MG63 (cell line): ENCODE data around the gene REEP2. TPM values are rescaled to one million over a fixed set of nuclear protein-coding genes. Genes with fewer than 3 reads are reported as not detected.
"Not testable (repeated sequence)": the region's sequence is repeated elsewhere in the genome, so short reads cannot be mapped to it uniquely, and the experiment has no call there.

Experiments used
- DNase-seq: peaks from one replicate; pipeline ENCODE4 v3.0.0-alpha.2; 2020
- H3K27me3 ChIP-seq: fragments of 250-450 bp; sonication (Bioruptor Pico); 2 replicates; pipeline ENCODE4 v1.5.1; 2020; ENCODE audit warnings: mild to moderate bottlenecking, moderate library complexity
- H3K36me3 ChIP-seq: fragments of 250-450 bp; sonication (Bioruptor Pico); 2 replicates; pipeline ENCODE4 v1.5.1; 2020; ENCODE audit warnings: mild to moderate bottlenecking, moderate library complexity
- H3K4me3 ChIP-seq: fragments of 250-450 bp; sonication (Bioruptor Pico); 2 replicates; pipeline ENCODE4 v1.5.1; 2020; ENCODE audit warnings: mild to moderate bottlenecking, moderate library complexity
- H3K9me3 ChIP-seq: fragments of 250-450 bp; sonication (Bioruptor Pico); 2 replicates; pipeline ENCODE4 v1.5.1; 2020; ENCODE audit warnings: mild to moderate bottlenecking, moderate library complexity
- total RNA-seq: library from RNA; depleted of rRNA; stranded (reverse); fragments of >200 nt; shearing (Covaris generic); gene quantifications from 2 replicates; pipeline ENCODE4 v1.2.3, GENCODE V29; 2014; ENCODE audit warnings: low replicate concordance; rRNA removed

REEP2 gene, protein sequence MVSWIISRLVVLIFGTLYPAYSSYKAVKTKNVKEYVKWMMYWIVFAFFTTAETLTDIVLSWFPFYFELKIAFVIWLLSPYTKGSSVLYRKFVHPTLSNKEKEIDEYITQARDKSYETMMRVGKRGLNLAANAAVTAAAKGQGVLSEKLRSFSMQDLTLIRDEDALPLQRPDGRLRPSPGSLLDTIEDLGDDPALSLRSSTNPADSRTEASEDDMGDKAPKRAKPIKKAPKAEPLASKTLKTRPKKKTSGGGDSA
- total RNA-seq, result 1.4 and 1.8 TPM in 2 replicates

DNA sequence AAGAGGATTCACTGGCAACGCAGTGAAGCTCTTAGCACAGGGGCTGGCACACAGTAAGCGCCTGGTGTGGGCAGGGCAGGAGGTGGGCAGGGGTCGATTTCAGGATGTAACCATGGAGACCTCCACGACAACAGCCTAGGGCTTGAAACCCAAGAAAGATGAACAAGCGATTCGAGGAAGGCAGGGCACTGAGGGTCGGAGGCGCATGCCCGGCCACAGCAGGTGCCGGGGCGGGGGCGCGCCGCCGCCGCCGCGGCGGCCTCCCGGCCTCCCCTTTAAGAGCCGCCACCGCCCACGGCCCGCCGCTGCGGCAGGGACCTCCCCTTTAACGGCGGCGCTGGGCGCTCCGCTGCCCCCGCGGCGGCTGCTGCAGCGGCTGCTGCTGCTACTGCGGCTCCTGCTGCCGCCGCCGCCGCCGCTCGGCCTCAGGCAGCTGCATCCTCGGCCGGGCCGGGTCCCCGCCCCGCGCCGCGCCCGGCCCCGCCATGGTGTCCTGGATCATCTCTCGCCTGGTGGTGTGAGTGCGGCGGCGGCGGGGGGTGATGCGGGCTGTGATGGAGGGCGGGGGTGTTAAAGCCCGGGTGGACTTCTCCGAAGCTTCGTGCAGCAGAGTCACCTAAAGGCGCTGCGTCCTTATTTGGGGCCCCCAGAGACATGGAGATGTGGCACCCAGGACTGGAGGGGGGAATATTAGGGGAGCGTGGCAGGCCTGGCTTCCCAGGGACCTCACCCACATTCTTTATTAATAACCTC lies at the start of gene REEP2:
Gene REEP2, plus strand, starts transcription at position 334 of the 753 bp plus-strand sequence. Its CDS starts 152 bp downstream, at position 486.
- Histone ChIP-seq H3K27me3 (no peaks in the 10 kb centered on the region), H3K4me3 (peak within 1 kb of the TSS; percentile 46), H3K9me3 (no peaks in the 10 kb centered on the region), H3K36me3 (peaks cover 30% of the 10 kb centered on the region)
- DNase-seq, result peak; percentile 72

DNA sequence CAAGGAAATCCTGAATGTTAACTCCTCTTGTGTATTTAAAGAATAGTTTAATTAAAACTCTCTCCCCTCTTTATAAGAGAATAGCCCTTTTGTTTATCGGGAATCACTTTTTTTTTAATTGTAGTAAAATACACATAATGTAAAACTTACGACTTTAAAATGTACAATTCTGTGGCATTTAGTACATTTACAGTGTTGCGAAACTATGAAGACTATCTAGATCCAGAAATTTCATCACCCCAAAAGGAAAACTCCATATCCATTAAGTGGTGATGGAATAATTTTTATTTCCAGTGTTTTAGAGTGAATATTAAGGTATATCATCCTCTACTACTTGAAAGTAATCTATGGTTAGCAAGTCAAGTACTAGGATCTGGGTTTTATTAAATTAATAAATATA lies 49.5 kb upstream of the REEP2 start:
- Histone ChIP-seq H3K9me3 (no peaks in the 10 kb centered on the region), H3K27me3 (no peaks in the 10 kb centered on the region), H3K4me3 (no peak overlapping the region), H3K36me3 (peaks cover 76% of the 10 kb centered on the region)
- DNase-seq, result no peak

DNA sequence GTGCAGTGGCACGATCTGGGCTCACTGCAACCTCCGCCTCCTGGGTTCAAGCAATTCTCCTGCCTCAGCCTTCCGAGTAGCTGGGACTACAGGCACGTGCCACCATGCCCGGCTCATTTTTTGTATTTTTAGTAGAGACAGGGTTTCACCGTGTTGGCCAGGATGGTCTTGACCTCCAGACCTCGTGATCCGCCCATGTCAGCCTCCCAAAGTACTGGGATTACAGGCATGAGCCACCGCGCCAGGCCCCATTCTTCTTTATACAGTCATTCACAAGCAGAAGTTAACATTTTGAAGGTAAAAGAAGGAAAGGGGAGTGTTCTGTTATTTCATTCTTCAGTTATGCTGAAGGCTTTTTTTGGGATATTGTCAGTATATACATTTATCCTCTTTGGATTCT lies 48.9 kb upstream of the REEP2 start:
- not testable (repeated sequence) for H3K27me3 ChIP-seq, DNase-seq, H3K9me3 ChIP-seq, H3K4me3 ChIP-seq
- peaks cover 82% of the 10 kb centered on the region for H3K36me3 ChIP-seq

DNA sequence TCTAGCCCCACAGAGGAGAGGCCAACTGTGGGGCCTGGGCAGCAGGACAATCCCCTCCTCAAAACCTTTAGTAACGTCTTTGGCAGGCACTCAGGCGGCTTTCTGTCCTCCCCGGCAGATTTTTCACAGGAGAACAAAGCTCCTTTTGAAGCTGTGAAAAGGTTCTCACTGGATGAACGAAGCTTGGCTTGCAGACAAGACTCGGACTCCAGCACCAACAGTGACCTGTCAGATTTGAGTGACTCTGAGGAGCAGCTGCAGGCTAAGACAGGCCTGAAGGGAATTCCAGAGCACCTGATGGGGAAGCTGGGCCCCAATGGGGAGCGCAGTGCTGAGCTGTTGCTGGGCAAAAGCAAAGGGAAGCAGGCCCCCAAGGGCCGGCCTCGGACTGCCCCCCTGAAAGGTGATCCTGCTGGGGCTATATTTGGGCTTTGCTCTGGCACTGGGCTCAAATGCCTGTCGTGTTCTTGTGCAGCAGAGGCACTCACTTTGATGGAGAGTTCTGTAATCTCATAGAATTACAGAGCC lies 46.9 kb upstream of the REEP2 start:
- Histone ChIP-seq H3K9me3 (no peaks in the 10 kb centered on the region), H3K36me3 (peaks cover 81% of the 10 kb centered on the region), H3K27me3 (no peaks in the 10 kb centered on the region), H3K4me3 (no peak overlapping the region)
- DNase-seq, result no peak

DNA sequence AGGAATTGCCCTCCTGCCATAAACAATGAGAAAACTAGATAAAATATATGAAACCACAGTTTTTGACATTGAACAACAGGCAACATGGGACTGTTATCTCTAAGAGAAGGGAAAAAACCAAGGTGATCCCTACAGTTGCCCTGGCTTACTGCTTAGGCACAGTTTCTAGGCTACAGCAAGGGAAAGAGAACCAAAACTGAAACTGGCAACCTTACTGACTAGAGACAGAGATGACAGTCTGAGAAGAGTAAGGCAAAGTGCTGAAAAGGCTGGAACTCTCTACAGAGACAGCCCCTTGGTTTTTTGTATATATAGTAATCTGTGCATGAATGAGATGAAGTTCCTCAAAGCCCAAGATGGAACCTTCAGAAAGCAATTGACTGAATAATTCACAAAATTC lies 36.2 kb upstream of the REEP2 start:
- no peak for DNase-seq
- H3K27me3 ChIP-seq, result no peaks in the 10 kb centered on the region
- H3K36me3 ChIP-seq, result peaks cover 57% of the 10 kb centered on the region
- no peaks in the 10 kb centered on the region for H3K9me3 ChIP-seq
- H3K4me3 ChIP-seq, result no peak overlapping the region

DNA sequence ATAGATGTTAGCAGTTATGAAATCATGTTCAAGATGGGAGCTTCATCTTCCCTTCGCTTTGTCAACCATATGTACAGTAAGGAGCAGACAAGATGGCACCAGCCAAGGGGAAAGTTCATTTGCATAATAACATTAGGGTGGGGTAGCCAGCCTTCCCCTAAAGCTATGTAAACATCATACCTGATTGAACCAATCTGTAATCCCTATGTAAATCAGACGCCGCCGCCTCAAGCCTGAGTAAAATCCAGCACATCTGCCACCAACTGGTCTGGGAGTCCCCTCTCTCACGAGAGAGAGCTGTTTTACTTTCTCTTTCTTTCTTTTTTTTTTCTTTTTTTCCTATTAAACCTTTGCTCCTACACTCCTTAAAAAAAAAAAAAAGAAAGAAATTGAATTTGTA lies 30.8 kb upstream of the REEP2 start:
- DNase-seq, result no peak
- Histone ChIP-seq H3K4me3 (no peak overlapping the region), H3K27me3 (no peaks in the 10 kb centered on the region), H3K36me3 (peaks cover 59% of the 10 kb centered on the region), H3K9me3 (no peaks in the 10 kb centered on the region)

DNA sequence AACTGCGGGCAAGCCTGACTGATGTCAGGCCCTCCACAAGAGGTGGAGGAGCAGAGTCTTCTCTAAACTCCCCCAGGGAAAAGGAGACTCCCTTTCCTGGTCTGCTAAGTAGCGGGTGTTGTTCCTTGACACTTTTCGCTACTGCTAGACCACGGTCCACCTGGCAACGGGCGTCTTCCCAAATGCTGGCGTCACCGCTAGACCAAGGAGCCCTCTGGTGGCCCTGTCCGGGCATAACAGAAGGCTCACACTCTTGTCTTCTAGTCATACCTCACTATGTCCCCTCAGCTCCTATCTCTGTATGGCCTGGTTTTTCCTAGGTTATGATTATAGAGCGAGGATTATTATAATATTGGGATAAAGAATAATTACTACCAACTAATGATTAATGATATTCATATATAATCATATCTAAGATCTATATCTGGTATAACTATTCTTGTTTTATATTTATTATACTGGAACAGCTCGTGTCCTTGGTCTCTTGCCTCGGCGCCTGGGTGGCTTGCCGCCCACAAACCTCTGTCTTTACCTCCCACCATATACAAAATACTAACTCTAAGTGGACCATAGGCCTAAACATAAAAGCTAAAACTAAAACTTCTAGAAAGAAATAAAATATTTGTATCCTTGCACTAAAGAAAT lies 27.7 kb upstream of the REEP2 start:
- peaks cover 72% of the 10 kb centered on the region for H3K36me3 ChIP-seq
- peak; percentile 48 for DNase-seq
- H3K4me3 ChIP-seq, result not testable (repeated sequence)

DNA sequence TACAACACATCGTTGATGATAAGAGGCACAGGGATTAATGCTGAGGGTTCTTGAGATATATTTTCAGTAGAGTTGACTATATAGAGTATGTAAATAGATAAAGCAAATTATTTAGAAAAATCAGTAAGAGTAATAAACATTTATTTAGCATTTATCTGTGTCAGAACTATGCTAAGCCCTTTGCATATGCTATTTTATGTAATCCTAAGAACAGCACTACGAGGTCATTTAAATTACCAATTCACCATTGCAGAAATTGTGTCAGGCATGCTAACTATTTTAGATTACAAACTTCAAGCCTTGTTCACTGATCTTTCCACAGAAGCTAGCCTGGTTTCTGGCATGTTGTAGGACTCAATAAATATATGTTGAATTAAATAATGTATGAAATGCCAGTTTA lies 20.4 kb upstream of the REEP2 start:
- Histone ChIP-seq H3K4me3 (no peak overlapping the region), H3K36me3 (peaks cover 81% of the 10 kb centered on the region), H3K9me3 (no peaks in the 10 kb centered on the region), H3K27me3 (no peaks in the 10 kb centered on the region)
- no peak for DNase-seq

More for the DNA sequence above, 27.7 kb upstream of the REEP2 start:
- H3K9me3 ChIP-seq, H3K27me3 ChIP-seq: not testable (repeated sequence)

DNA sequence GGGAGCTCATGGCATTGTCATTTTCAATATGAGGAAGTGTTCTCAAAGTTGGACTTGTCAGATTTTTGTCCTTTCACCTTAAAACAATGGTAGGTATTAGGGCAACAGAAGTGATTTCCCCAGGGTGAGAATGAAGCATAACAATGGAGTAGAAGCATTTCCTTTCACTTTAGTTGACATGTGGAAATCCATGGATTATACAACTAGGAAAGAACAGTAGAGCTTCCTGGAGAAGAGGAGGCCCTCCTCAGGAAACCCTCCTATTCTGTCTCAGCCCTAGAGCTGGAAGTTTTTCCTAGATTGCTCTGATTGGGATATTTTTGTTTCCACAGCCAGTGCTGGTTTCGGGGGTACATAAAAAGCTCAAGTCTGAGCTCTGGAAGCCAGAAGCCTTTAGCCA lies 13.8 kb upstream of the REEP2 start:
- Histone ChIP-seq H3K36me3 (peaks cover 88% of the 10 kb centered on the region), H3K4me3 (no peak overlapping the region), H3K9me3 (no peaks in the 10 kb centered on the region), H3K27me3 (no peaks in the 10 kb centered on the region)
- no peak for DNase-seq

DNA sequence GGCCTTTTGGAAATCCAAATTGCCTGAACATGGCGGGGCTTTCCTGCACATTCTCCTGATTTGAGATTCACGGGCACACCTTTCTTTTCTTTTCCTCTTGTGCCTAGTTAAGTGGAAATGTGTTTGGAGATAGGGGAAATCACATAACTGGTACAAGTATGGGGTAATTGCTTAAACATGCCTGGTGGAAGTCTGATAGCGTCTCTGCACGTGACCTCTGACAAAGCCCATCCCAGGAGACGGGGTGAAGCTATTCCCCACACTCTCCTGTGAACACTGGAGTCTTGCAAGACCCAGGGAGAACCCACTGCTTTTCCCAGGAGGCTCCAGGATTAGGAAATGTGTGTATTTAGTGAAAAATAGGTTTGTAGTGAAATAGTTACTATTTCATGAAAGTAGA lies 2.9 kb upstream of the REEP2 start:
- no peak overlapping the region for H3K4me3 ChIP-seq
- DNase-seq, result no peak
- H3K36me3 ChIP-seq, result peaks cover 54% of the 10 kb centered on the region
- H3K27me3 ChIP-seq, result no peaks in the 10 kb centered on the region
- H3K9me3 ChIP-seq, result no peaks in the 10 kb centered on the region

DNA sequence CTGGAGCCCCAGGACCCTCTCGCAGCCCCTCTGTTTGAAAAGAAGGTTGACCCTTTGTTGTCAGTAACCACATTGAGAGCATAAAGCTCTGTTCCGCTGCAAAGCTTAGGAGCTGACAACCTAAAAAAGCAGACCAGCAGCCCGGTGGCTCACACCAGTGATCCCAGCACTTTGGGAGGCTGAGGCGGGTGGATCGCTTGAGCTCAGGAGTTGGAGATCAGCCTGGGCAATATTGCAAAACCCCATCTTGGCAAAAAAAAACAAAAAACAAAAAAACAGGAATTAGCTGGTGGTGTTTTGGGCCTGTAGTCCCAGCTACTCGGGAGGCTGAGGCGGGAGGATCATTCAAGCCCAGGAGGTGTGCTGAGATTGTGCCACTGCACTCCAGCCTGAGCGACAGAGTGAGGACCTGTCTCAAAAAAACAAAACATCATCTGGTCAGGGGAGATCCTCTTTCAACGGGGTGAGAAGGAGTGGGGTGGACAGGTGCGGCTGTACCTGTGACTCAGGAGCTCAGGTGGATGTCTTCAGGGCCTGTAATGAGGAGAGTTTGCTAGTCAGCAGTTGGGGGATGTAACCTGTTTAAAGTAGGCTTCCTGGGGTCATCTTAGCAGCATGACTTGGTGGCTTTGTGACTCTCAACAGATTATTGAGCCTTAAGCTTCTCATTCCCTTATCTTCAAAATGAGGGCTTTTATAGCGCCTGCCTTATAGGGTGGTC lies 694 bp upstream of the REEP2 start:
- H3K36me3 ChIP-seq, result peaks cover 38% of the 10 kb centered on the region
- H3K27me3 ChIP-seq, result no peaks in the 10 kb centered on the region
- no peaks in the 10 kb centered on the region for H3K9me3 ChIP-seq
- DNase-seq, result no peak
- H3K4me3 ChIP-seq, result peak overlapping the region; percentile 23

DNA sequence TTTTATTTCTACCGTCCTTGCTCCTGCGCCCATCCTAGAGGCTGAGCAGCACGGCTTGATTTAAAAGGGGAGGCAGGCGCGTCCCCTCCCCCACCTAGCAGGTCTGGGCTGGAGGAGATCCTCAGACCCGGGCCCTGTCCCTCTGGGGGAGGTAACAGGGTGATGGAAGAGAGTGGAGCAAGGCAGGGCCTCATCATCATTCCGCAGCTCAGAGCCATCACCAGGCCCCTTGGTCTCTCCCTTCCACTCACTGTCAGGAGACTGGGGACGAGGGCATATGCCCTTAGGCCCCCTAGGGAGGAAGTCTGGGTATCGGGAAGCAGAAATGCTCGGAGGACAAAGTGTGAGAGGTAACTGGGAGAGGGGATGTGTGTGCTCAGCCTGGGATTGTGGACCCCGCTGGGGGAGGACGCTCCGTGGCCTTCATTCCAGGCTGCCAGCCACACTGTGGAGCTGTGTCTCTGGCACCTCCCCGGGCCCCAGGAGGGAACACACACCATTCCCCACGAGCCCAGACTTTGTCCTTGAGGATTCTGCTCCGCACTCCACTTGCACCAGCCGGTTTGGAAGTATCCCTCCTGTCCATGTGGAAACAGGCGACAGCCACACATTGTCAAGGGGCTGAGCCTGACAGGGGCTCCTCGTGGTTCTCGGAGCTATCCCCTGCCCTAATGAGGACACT lies 761 bp downstream of the REEP2 start:
- H3K4me3 ChIP-seq, result peak overlapping the region; percentile 46
- no peak for DNase-seq
- H3K9me3 ChIP-seq, result no peaks in the 10 kb centered on the region
- peaks cover 23% of the 10 kb centered on the region for H3K36me3 ChIP-seq
- H3K27me3 ChIP-seq, result no peaks in the 10 kb centered on the region

DNA sequence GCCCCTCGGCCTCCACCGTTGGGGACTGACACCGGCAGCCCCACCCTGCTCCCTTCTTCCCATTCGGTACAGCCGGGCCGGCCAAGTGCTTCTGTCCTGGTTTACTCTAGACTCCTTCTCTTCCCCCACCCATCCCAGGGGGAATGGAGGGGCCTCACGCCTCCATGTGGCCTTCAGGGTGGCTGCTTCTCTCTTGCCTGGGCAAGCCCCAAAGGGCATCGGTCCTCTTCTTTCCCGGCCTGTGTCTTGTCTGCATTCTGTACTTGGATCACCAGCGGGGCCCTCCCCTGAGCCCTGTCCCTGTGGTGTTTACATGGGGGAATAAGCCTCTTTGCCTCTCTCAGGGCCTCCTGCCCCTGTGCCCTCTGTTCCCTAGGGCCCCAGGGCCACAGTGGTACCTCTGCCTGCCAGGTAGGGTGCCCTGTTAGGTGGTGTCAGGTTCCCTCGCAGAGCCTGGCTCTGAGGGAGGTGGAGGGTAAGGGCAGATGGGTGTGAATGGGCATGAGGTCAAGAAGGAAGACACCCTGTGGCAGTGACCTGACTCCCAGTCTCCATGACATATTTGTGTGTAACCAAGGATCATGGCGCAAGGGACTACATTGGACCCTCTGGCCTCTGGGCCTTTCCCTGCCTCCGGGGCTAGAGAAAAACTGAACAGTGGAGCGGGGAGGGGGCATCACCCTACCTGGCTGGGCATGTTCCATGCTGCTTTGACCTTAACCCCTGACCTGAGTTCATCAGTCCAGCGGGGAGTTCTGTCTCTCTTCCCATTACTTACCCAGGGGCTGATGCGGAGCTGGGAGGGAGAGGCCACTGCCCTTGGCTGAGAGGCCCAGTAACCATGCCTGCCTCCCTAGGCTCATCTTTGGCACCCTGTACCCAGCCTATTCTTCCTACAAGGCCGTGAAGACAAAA lies 1.6 kb downstream of the REEP2 start:
- H3K4me3 ChIP-seq, result no peak overlapping the region
- peaks cover 15% of the 10 kb centered on the region for H3K36me3 ChIP-seq
- no peaks in the 10 kb centered on the region for H3K9me3 ChIP-seq
- DNase-seq, result no peak
- H3K27me3 ChIP-seq, result no peaks in the 10 kb centered on the region

DNA sequence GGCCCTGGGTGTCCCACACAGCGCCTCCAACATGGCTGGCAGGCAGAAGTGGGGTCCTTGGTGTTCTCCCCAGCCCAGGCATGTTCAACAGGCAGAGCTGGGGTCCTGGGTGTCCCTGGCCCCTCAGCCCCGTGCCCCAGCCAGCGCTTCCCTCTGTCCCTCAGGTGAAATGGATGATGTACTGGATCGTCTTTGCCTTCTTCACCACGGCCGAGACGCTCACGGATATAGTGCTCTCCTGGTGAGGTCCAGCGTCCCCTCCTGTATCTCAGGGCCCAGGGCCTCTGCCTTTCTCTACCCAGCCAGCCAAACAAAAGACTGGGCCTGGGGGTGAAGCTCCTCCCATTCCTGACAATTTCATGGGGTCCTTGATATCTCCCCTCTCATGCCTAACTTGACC lies 2.4 kb downstream of the REEP2 start:
- Histone ChIP-seq H3K36me3 (peaks cover 7% of the 10 kb centered on the region), H3K9me3 (no peaks in the 10 kb centered on the region), H3K4me3 (no peak overlapping the region), H3K27me3 (no peaks in the 10 kb centered on the region)
- DNase-seq, result no peak

DNA sequence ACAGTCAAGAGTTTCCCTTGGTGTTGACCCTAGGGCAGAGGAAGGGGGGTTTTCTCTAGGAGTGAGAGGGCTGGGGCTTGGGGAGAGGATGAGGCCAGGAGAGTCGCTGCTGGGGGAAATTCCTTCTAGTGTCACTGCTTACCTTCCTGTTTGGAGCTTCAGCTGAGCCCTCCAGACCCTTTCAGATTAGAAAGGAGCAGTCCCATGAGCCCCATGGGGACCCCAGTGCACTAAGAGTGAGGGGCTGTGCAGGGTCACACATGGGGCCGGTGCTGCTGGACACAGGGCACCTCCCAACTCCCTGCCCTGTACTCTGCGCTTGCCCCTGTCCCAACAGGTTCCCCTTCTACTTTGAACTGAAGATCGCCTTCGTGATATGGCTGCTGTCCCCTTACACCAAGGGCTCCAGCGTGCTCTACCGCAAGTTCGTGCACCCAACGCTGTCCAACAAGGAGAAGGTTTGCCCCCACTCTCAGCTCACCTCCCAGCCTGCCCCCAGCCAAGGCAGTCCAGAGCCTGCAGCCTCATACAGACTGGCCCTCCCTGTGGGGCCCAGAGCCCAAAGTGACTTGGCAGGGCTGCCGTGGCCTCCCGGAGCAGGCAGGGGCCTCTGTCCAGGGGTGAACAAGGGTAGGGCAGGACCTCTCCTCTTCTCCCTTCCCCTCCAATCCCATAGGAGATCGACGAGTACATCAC lies 5.4 kb downstream of the REEP2 start:
- no peak overlapping the region for H3K4me3 ChIP-seq
- H3K36me3 ChIP-seq, result no peaks in the 10 kb centered on the region
- DNase-seq, result no peak
- H3K9me3 ChIP-seq, result no peaks in the 10 kb centered on the region
- no peaks in the 10 kb centered on the region for H3K27me3 ChIP-seq
